LNCAP (cell line): ENCODE results near the gene NEDD4L.

Experiments used
- CTCF ChIP-seq: fragments of 450-650 bp; IDR thresholded peaks from 2 replicates; pipeline ENCODE4 v1.5.1; 2017; ENCODE audit warnings: mild to moderate bottlenecking

The NEDD4L gene

DNA sequence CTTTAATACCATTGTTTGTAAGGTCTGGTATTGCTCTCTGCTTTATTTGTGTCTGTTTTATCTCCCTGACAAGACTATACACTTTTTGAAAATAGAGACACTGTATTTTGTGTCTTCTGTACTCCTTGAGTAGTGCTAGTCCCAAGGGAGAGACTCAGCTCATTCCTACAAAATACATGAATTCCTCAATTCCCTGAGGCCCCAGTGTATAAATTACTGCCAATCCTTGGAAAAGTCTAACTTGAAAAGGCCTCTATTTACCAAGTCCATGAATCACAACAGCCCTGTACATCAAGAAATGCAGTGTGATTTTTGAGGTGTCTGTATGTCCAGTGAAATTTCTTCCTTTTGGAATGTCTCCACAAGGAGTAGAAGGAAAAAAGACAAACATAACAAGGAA lies 34.9 kb upstream of the NEDD4L start:
- TF ChIP-seq CTCF = no peak

DNA sequence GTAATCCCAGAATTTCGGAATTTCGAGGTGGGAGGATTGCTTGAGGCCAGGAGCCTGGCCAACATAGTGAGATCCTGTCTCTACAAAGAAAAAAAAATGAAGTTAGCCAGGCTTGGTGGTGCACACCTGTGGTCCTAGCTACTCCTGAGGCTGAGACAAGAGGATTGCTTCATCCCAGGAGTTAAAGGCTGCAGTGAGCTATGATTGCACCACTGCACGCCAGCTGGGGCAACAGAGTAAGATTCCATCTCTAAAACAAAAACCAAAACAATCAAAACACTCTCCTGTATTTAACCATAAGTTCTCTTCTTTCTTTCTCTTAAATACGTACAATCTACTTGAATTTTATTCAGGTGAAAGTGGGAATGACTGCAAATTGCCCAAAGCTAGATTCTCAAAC lies 33.8 kb upstream of the NEDD4L start:
- no peak for TF ChIP-seq CTCF

DNA sequence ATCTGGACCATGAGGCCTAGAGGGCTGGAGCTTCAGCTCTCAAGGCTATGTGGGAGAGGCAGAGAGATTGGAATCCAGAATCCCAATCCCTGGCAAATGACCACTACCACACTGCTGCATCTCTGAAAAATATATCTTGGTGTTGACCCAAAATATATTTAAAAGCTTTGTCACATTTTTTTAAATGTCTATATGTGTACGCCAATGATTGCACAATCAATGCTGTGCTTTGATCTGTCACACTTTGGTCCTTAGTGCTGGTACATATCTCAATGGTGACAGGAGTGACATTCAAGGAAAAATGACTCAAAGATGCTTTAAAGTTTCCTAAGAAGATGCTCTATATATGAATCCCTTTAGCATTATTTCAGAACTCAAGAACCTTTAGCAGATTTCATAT lies 31.7 kb upstream of the NEDD4L start:
- TF ChIP-seq CTCF = no peak

GRCh38 chr18:58013241-58014211 lies 30.5 kb upstream of the NEDD4L start:
- TF ChIP-seq CTCF = no peak

GRCh38 chr18:58015065-58015780 lies 28.8 kb upstream of the NEDD4L start:
- TF ChIP-seq CTCF = no peak

DNA sequence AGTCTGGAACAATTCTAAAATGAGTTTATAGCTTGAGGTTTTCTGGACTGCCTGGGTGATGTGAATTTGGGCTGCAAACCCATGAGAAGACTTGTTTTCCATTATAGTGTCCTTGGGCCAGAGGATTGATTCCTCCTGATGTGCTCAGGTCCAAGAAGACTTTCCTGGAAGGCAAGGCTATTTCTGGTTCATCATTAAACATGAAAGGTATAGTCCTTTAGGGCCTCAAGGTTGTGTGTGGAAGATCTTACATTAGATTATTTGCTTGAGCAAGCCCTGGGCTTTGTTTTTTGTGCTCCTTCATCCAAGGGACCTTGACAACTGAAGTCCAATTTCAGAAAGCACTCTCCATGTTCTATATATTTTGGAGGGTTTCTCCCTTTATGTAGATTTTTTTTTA lies 26.8 kb upstream of the NEDD4L start:
- TF ChIP-seq CTCF = no peak

- no peak for TF ChIP-seq CTCF
These were observed 23.4 kb upstream of the NEDD4L start for GRCh38 chr18:58020567-58021107.
